ENCODE data around the gene PTH1R.
A peak's percentile ranks its signal among the peaks of the same experiment; 100 is the strongest.

PTH1R gene

GRCh38 chr3:46930166-46930944 is 52.8 kb downstream of the PTH1R start:
- no peak for DNase-seq (ENCODE audit: low read depth, low spot score)

GRCh38 chr3:46930945-46931403 is 53.5 kb downstream of the PTH1R start:
- DNase-seq (ENCODE audit: low read depth, low spot score) = no peak

DNA sequence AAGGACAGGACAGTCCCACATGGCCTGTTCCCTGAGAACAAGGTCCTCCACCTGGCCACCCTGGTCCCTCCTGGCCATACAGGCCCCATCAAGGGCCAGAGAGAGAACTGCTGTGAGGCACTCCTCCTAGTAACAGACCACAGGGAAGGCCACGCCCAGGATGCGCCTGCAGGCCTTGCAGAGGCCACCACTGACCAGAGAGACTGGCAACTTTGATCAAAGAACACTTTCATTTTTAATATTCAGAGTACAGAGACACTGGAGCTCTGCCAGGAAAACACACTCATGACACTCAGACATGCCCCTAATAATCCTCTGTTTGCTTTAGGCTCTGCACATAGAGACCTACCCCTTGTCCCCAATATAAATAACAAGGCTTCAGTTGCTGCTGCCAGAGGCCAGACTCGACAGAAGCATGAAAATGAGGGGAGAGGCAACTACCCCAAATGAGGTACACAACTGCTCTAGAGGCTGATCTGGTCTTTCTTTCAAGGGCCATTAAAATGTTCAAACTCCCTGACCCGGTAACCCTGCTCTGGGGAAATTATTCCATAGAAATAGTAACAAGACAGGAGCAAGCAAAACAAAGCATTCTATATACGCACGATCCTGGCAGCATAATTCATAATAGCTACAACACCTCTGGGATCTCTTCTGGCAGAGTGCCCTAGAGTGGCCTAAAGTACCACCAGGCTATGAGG is 54.3 kb downstream of the PTH1R start:
- no peak for DNase-seq (ENCODE audit: low read depth, low spot score)

DNA sequence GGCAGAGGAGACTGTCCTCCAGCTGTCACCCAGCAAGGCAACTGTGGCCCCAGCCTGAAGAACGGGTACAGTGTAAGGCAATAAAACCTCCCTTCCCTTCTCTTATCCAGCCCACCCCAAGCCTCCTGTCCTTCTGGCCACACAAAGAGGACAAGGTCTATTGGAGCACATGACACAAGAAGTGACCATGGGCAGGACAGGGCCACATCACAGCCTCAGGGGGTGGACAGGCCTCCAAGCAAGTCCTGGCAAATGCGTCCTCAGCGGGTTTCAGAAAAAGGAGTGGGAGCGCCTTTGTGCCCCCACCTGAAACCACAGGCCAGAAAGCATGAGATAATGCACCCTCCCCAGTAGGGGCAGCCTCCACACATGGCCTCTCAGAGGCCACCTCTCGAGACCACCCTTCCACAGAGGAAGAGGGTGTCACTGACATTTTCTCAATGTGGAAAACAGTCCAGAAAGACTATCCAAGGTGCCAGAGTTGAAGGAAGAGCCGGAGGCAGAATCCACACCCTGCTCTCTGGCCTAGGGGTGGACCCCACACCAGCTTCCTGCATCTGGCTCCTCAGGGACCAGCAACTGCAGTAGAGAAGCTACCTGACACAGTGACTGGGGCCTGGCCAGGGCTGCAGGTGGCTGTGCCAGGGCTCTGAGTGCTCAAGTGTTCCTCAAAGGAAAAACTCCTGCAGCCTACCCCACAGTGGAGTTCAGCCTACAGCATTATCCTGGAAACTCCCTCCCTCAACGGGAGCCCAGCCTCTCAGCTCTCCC is 55.1 kb downstream of the PTH1R start:
- DNase-seq (ENCODE audit: low read depth, low spot score) = no peak

DNA sequence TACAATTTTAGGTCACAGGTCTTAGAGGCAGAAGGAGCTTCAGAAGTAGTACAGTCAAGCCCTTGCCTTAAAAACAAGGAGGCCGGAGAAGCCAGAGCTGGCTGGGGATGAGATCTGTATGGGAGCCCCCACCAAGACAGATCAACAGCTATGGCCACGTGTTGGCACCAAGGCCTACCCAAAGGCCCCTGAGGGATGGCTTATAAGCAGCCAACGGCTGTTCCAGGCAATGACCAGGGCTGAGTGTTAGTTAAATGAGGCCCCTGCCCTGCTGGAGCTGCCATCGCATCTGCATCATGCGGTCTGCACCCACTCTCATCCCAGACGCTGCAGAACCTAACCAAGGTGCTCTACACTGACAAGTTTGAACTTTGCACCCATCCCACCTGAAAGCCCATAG is 55.7 kb downstream of the PTH1R start:
- no peak for DNase-seq (ENCODE audit: low read depth, low spot score)

GRCh38 chr3:46934072-46934471 is 56.6 kb downstream of the PTH1R start:
- no peak for DNase-seq (ENCODE audit: low read depth, low spot score)

DNA sequence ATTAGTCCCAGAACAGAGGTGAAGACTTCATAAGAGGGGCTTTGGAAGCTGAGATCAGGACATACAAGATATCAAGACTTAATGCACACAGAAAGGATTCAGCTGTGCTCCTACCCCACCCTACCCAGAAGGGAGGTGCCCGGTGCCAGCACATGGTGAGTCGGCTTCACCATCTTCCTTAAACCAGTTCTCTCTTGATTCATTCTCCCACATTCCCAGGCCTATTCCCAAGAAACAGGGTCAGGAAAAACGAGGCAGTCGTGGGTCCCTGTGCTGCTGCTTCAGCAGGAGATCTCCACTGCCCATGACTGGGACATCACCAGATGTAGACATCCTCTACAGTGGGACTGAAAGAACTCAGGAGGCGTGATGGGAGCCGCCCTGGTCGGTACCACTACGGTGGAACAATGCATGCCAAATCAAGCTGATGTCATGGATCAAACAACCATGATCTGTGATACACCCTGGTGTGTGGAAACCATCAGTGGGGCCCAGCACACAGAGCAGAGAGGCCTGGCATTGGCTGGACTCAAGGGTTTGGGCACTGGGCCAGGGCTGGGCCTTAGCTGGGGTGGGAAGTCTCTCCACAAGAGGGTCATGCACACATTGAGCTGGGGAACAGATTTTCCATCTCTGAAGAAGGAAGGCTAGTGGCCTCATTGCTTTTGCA is 57.1 kb downstream of the PTH1R start:
- DNase-seq (ENCODE audit: low read depth, low spot score) = no peak

DNA sequence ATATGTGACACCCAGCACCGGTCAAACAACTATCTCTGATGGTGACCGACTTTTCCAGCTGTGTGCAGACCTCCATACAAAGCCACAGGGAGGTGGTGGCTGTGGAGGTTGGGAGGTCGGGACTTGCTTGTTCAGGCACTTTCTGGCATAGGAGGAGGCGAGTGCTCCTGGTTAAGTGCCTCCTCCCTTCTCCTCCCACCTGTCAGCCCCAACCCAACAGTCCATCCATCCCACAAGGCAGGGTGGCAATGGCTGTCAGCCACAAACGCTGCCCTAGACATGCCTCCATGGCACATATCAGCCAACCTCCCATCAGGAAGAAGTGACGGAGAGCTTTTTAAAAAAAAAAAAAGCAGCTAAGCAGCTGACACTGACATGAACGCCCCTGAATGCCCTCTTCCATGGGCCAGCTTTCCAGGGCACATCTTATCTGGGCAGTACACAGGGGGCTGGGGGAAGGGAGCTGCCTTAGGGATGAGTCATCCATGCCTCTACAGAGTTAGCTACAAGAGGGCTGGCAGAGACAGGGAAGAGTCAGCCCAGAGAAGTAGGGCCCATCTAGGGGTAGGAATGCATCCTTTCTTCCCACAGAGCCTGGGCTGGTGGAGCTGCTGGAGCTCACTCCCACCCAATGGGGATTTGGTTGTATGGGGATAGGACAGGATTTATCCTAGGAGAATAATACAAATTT is 57.8 kb downstream of the PTH1R start:
- peak; percentile 78 for DNase-seq (ENCODE audit: low read depth, low spot score)

DNA sequence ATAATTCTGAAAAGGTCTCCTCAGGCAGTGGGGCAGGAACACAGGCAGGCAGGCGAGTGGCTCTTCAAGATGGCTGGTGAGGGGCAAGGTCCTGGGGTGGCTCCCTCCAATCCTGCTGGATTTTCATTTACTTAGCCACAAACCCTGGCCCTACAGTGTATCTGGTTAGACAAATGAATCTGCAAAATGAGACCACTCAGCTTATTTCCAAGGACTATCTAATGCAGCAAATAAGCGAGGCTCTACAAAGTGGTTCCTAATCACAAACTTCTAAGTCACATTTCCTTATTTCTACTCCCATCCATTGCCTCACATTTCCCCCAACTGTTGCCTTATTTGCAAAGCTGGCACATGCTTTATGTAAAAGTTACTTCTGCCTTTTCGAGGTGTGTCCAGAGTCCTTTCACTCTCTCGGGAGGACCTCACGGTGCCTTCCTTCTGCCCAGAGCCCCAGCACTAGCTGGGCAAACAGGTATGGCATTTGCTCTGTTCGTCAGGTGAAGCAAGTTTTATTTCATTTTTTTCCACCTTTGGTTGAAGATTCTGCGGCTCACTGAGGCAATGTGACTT is 58.6 kb downstream of the PTH1R start:
- no peak for DNase-seq (ENCODE audit: low read depth, low spot score)

DNA sequence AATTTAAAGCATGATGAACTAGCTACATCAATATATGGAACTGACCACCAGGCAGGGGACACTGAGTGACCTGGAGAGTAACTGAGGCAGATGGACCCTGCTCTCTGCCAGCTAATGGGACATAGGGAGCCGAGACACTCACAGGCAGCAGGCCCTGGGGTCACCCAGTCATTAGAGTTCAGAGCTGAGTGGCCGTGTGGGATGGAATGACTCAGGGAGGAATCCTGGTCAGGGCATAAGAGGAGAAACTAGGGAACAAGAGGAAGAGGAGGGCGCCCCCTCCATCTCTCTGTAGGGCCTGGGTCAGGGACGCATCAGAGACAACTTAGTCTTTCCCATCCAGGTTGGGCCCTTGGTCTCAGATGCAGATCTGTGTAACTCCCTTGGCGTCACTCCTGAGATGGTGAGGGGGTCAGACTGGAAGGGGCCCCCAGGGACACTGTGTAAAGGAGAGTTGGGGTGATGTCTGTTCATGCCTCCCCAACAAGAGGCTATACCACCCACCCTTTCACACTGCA is 59.3 kb downstream of the PTH1R start:
- no peak for DNase-seq (ENCODE audit: low read depth, low spot score)

- DNase-seq (ENCODE audit: low read depth, low spot score) = no peak
Measured at GRCh38 chr3:46938118-46938517, 60.6 kb downstream of the PTH1R start.

DNA sequence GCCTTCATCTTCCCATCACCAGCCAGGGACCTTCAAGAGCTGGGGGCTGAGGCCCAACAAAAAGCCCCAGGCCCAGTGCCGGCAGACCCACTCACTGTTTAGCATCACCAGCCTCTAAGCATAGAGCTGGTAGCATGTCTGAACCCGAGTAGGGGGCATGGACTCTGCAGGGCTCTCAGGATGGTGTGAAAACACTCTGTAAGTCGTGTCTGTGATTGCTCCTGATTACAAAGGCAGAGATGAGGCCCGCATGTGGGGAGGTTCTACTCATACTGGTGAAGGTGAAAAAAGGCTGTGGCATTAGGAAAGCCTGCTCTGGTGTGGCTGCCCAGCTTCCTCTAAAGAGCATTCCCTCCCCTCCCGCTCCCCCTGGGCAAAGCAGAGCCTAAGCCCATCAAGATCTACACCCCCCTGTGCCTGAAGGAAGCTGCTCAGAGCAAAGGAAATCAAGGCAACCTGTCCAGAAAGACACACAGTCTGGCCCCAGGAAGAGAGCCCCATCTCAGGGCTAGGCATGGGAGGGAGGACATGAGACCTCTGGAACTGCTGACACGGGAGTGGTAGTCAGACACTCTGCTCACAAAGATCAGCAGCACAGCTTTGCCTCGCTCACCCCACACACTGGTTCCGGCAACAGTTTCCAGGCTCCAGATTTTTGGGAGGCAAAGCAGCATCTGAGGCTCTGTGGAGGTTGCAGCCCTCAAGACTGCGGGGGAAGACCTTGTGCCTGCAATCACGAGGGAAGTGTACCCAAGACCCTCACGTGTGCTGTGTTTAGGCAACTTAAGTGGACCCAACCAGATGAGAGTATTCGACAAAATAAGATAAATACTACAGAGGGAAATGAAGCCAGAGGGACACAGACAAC is 62.3 kb downstream of the PTH1R start:
- no peak for DNase-seq (ENCODE audit: low read depth, low spot score)

DNA sequence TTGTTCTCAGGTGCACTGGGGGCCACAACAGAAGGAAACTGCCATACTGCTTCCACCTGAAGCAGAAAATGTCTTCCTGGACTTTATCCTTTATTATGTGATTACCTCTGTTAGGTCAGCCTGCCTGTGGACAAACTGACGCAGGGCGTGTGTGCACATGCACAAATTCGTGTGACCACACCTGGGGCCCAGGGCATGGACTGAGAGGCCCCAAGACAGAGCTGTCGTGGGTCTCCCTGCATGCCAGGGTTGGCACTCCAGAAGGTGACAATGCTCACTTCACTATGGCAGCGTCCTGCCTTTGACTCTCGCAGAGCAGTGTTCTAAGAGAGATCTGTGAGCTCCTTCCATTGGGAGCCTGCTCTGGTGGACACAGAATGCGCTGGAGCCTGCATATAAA is 64.6 kb downstream of the PTH1R start:
- DNase-seq (ENCODE audit: low read depth, low spot score) = no peak

- no peak for DNase-seq (ENCODE audit: low read depth, low spot score)
Measured at GRCh38 chr3:46942481-46943236, 65.1 kb downstream of the PTH1R start.

- DNase-seq (ENCODE audit: low read depth, low spot score) = no peak
Measured at GRCh38 chr3:46943237-46944187, 66.0 kb downstream of the PTH1R start.

DNA sequence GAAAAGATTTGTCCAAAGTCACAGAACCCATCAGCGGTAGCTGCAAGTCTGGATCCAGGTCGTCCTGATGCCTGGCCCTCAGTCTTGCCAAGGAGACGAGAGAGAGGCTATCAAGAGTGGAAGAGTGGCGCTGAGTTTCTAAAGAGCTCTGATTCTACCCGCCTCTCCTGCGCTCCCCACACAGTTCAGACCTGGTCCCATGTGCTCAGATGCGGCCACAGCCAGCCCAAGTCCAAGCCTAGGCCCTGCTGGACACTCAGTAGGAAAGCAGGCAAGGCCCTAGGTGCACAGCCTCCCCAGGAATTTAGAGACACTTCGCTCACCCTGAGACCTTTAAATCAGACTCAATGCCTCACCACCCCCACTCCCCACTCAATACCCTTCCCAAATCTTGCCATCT is 66.7 kb downstream of the PTH1R start:
- no peak for DNase-seq (ENCODE audit: low read depth, low spot score)

GRCh38 chr3:46946416-46946815 is 68.9 kb downstream of the PTH1R start:
- DNase-seq (ENCODE audit: low read depth, low spot score) = no peak

Data from smooth muscle cell of the brain vasculature (primary cell).